HG02610 (cell line): ENCODE data around the gene ZNF385B.

ENCODE experiments used
- ATAC-seq: cut with Tn5 transposase; IDR thresholded peaks from one replicate; pipeline ENCODE4 v1.9.1; 2021; ENCODE audit warnings: mild to moderate bottlenecking, moderate library complexity; ENCODE audit not compliant: unreplicated experiment

The ZNF385B gene

GRCh38 chr2:179594268-179595112, 266.9 kb downstream of the ZNF385B start:
- no peak for ATAC-seq

- no peak for ATAC-seq
Observed at GRCh38 chr2:179593323-179593722, 268.1 kb downstream of the ZNF385B start.

DNA sequence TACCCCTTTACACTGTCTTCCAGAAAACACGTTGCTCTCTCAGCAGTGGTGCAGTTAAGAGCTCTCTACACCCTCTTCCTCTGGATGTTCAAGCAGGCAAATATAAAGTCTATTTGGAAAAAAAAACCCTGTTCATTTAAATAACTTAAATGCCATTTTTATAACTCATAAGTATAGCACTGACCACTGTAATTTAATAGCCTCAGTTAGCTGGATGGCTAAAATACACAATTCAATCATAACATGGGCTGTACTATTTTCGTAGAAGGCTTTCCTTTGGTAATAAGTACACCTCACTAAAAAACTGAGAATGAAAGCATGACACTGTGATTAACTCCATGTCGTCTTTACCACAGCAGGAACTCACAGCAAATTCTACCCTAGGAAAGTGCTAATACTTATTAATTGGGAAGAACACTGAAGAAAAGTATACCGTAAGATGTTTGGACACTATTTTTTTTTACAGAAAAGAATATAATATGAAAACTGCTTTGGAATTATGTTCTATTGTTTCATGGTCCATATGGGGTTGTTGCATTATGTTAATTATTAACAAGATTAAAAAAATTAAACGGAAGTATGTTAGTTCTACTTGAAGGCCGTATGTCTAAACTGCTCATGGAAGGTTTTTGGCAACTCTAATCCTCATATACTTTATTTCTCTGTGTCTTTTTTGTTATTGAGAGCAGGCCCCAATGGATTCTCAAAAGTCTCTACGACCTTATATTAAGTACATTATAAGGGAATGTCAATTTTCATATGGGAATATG, 269.1 kb downstream of the ZNF385B start:
- ATAC-seq, result no peak

DNA sequence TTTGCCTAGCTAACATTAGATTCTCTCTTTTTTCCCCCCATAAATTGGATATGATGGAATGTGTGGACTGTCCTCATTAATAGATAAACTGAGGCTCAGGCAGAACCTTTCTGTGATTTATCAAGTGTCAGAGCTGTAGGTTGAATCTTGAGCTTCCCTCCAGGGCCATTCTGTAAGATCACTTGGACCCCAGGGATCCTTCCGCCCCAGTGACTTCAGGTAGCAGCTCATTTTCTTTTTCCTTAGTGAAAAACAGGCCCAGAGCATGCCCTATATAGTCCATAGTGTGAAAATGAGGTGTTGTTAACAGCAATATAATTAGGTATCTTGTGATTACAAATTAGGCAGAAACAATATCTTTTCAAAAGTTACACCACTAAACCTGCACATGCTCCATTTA, 269.7 kb downstream of the ZNF385B start:
- ATAC-seq, result no peak

DNA sequence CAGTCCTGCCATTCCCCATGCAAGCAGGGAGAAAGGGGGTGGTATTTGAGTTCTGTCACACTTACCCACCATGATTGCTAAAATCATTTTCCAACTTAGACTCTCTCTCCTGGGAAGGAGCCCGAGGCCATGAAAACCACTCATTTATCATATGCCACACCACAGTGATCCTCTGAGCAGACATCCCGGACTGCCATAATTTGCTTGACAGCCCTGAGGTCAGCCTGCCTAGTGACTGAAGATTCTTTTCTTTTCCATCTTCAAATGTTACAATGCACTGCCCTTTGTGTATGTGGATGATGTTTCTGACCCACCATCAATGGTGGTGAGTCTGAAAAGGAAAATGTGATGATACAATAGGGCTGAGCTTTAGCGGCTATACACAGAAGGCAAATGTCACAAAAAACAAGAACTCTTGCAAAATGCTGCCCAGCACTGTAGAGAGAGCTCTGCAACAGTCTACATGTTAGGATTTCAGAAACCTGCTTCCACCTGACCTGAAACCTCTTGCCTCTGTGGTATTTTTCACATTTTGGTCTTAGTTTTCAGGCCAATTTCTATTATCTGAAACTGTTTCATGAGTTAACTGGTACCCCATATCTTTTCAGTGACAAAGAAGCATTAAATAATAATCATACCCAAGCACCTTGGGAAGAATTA, 272.8 kb downstream of the ZNF385B start:
- ATAC-seq, result no peak

GRCh38 chr2:179584760-179585159, 276.7 kb downstream of the ZNF385B start:
- no peak for ATAC-seq

DNA sequence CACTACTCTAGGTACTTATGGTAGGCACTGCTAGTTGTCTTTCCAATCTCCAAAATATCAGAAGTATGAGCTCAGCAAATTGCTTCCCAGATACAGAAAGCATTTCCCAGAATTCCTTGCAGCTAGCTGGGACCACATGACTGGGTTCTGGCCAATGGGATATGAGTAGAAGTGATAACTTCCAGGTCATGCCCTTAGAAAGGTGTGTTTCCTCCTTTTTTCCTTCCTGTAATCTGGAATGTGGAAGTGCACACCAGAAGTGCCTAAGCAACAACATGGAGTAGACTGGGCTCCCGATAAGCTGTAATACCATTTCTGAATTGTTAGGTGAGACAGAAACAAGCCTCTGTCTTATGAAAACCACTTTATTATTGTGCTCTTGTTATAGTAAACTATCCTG, 279.8 kb downstream of the ZNF385B start:
- ATAC-seq, result no peak

GRCh38 chr2:179580378-179581146, 280.9 kb downstream of the ZNF385B start:
- no peak for ATAC-seq

DNA sequence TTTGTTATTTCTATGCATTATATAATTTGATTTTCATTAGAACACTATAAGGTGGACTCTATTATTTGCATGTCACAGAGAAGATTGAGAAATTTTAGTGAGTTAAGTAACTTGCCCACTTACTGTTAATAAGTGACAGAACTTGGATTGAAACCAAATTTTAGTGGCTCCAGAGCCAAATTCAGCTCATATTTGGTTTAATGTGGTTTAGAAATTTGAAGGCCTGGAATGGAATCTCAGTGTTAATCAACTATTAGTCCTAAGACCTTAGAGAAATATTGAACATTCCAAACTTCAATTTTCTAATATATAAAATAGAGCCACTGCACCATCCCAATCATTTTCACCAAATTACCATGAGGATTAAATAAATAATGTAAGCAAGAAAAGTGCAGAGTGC, 281.6 kb downstream of the ZNF385B start:
- no peak for ATAC-seq

DNA sequence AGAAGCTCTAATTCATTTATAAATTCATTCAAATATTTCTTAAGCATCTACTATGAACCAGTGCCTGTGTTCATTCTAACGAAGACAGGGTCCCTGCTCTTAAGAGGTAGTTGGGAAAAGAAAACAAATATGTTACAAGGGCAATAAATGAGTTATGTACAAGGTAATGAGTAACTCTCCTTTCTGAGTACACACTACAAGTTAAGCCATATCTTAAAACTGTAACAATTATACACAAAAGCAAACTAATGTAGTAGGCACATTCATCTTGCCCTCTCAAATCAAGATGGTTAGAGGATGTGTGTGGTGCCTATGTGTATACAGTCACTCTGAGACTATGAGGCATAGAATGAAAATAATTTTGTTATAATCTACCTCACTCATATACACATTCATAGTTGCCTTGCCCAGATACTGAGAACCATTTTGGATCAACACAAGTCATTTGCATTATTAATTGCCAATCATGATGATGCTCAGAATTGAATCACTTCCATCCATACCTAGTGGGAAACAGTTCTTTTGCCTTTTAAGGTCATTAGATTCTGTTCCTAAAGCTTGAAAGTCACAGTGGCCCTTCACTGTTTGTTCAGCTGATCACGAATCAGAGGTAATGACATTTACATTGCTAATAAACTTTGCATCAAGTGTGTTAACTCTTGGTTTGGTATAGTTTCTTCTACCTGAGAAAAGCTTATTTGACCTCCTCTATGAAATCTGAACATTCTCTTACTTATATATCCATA, 283.1 kb downstream of the ZNF385B start:
- no peak for ATAC-seq

- no peak for ATAC-seq
Observed at GRCh38 chr2:179574061-179574519, 287.3 kb downstream of the ZNF385B start.

DNA sequence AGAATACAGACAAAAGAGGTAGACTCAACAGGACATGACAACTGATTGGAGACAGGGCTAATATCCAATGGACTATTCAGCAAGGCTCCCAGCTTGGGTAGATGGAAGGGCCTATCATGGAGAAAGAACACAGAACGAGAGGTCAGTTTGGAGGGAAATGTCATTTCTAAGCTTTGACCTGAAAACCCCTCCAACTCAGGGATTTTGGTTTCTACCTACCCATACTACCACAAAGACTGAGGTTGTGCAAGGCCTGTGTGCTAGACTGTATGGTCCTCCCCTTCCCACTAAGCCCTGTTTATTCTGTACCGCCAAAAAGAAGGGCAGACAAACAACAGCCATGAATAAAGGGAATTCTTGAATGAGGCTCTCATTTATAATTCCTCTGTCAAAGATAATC, 288.9 kb downstream of the ZNF385B start:
- ATAC-seq, result no peak

- no peak for ATAC-seq
Observed at GRCh38 chr2:179571721-179572120, 289.7 kb downstream of the ZNF385B start.

GRCh38 chr2:179571252-179571651, 290.2 kb downstream of the ZNF385B start:
- ATAC-seq, result no peak

GRCh38 chr2:179569831-179570233, 291.6 kb downstream of the ZNF385B start:
- ATAC-seq, result no peak

DNA sequence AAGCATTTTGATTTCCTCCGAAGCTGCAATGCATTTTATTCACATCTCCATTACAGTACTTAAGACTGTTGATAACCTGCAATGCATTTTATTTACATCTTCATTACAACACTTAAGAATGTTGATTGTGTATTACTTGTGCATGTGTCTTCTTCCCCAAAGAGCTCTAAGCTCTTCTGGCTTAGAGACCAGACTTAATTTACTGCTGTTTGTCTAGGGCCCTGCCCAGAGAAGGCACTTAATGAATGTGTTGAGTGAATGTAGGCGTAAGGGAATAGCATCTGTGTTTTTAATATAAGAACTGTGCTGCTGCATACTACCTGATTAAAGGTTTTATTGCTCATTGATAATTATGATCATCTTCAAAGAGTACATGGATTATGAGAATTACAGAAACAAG, 295.6 kb downstream of the ZNF385B start:
- ATAC-seq, result no peak

DNA sequence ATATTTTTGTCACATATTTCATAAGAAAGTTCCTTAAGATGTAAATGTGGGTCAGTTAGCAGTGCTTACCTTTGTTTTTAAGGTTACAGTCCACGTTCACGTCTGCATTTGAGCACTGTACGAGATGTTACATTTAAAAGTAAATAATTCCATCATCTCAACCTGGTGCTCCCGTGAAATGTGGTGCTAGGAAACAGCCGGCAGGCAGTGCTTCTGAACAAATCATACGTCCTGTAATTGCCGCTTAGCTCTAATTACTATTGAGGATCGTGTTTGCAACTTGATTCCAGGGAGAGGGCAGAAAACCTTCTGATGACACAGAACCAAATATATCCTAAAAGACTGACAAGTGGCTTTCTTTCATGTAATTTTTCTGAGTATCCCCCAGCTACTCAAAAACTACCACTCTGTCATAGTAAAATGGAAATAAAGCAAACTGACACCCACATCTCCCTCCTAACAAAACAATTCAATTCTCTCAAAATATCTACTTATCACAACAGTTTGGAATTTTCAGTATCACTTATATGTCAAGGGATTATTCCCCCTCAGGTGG, 299.0 kb downstream of the ZNF385B start:
- no peak for ATAC-seq

DNA sequence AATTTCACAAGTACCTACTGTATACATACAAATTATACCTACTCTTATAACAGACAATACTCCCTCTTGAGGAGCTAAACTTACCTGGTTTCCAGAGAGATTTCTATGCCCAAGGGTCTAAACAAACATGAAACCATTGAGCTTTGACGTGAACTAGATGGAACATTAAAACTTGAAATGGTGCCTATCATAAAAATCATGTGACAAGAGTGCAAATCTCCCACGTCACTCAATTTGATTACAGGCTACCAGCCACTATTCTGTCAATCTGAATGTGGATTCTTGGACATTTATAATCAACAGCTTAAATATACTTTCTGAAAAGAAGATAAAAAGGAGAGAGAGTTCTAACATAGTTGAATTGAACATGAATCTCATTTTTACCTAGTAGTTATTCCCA, 299.7 kb downstream of the ZNF385B start:
- no peak for ATAC-seq

- ATAC-seq, result no peak
Observed at GRCh38 chr2:179560257-179560735, 301.1 kb downstream of the ZNF385B start.
